AG09309 (cell line): ENCODE measurements around the gene ATG16L1.

Source experiments
- DNase-seq: peaks from one replicate; pipeline ENCODE4 v3.0.0-alpha.2; 2010; ENCODE audit warnings: low read depth
- H3K4me3 ChIP-seq: 2 replicates; pipeline ENCODE4 v1.5.1; 2011; ENCODE audit warnings: mild to moderate bottlenecking, low read depth, low read length, moderate library complexity; ENCODE audit not compliant: control insufficient read depth
- TF ChIP-seq, protein P1 (sequence below): IDR thresholded peaks from 2 replicates; pipeline ENCODE4 v1.5.1; 2011; ENCODE audit warnings: mild to moderate bottlenecking, low read depth, low read length, inconsistent platforms; ENCODE audit not compliant: insufficient read depth, control insufficient read depth; ENCODE audit errors: missing control alignments

The ATG16L1 gene

GRCh38 chr2:233255151-233255550, 3.7 kb downstream of the ATG16L1 start:
- TF ChIP-seq, protein P1, sequence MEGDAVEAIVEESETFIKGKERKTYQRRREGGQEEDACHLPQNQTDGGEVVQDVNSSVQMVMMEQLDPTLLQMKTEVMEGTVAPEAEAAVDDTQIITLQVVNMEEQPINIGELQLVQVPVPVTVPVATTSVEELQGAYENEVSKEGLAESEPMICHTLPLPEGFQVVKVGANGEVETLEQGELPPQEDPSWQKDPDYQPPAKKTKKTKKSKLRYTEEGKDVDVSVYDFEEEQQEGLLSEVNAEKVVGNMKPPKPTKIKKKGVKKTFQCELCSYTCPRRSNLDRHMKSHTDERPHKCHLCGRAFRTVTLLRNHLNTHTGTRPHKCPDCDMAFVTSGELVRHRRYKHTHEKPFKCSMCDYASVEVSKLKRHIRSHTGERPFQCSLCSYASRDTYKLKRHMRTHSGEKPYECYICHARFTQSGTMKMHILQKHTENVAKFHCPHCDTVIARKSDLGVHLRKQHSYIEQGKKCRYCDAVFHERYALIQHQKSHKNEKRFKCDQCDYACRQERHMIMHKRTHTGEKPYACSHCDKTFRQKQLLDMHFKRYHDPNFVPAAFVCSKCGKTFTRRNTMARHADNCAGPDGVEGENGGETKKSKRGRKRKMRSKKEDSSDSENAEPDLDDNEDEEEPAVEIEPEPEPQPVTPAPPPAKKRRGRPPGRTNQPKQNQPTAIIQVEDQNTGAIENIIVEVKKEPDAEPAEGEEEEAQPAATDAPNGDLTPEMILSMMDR, result no peak

GRCh38 chr2:233256048-233256447, 4.6 kb downstream of the ATG16L1 start:
- no peak overlapping the region for H3K4me3 ChIP-seq
- TF ChIP-seq, protein P1, result no peak
- DNase-seq, result no peak

More at GRCh38 chr2:233255151-233255550, 3.7 kb downstream of the ATG16L1 start:
- H3K4me3 ChIP-seq, result no peak overlapping the region
- DNase-seq, result no peak

- TF ChIP-seq, protein P1, result no peak
- H3K4me3 ChIP-seq, result no peak overlapping the region
- DNase-seq, result no peak
Measured at GRCh38 chr2:233258211-233258610, 6.7 kb downstream of the ATG16L1 start.

DNA sequence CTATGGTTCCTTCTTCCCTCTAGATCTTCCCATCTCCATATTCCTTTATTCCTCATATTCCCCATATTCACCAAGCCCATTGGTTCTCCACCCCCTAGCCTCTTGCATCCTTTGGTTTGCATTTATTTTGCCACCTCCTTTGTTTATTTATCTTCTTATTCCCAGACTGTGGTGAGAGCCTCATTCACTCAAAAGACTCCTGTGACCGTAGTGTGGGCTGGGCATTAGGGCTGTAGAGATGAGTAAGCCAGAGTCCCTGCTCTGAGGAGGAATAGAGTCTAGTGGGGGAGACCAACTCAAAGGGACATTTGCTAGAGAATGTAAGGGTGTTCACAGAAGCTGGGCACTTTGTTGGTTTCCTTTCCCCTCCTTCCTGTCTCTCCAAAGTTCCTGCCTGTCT, 8.3 kb downstream of the ATG16L1 start:
- TF ChIP-seq, protein P1, result no peak
- no peak for DNase-seq
- no peak overlapping the region for H3K4me3 ChIP-seq

GRCh38 chr2:233260661-233261060, 9.2 kb downstream of the ATG16L1 start:
- DNase-seq, result no peak
- TF ChIP-seq, protein P1, result no peak
- H3K4me3 ChIP-seq, result no peak overlapping the region

GRCh38 chr2:233261819-233262555, 10.5 kb downstream of the ATG16L1 start:
- TF ChIP-seq, protein P1, result no peak
- no peak overlapping the region for H3K4me3 ChIP-seq
- DNase-seq, result no peak
